ENCODE measurements around the gene EIF1AD. TPM values are rescaled to one million over a fixed set of nuclear protein-coding genes. Genes with fewer than 3 reads are reported as not detected.

EIF1AD gene
- total RNA-seq, 3 donors from 2014 or later: 31.0 to 33.1 (median 31.0) TPM

GRCh38 chr11:65983589-65983987 is 18.4 kb downstream of the EIF1AD start:
- DNase-seq (ENCODE audit: low spot score in 2 of 2): no peak
- Histone ChIP-seq H3K9me3 (no peaks in the 10 kb centered on the region), H3K4me3 (no peak overlapping the region), H3K4me1 (no peaks in the 10 kb centered on the region), H3K36me3 (no peaks in the 10 kb centered on the region), H3K27me3 (no peaks in the 10 kb centered on the region), H3K27ac (no peak overlapping the region)
- TF ChIP-seq, protein P1, sequence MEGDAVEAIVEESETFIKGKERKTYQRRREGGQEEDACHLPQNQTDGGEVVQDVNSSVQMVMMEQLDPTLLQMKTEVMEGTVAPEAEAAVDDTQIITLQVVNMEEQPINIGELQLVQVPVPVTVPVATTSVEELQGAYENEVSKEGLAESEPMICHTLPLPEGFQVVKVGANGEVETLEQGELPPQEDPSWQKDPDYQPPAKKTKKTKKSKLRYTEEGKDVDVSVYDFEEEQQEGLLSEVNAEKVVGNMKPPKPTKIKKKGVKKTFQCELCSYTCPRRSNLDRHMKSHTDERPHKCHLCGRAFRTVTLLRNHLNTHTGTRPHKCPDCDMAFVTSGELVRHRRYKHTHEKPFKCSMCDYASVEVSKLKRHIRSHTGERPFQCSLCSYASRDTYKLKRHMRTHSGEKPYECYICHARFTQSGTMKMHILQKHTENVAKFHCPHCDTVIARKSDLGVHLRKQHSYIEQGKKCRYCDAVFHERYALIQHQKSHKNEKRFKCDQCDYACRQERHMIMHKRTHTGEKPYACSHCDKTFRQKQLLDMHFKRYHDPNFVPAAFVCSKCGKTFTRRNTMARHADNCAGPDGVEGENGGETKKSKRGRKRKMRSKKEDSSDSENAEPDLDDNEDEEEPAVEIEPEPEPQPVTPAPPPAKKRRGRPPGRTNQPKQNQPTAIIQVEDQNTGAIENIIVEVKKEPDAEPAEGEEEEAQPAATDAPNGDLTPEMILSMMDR (IDR thresholded peaks at IDR 0.05): no peak
- TF ChIP-seq POLR2A (IDR thresholded peaks at IDR 0.05): no peak
- no peak for TF ChIP-seq POLR2AphosphoS5 (IDR thresholded peaks at IDR 0.05)
- intact Hi-C loops (cut with DNase I; ENCODE audit: low total_unique reads): no loop called here

DNA sequence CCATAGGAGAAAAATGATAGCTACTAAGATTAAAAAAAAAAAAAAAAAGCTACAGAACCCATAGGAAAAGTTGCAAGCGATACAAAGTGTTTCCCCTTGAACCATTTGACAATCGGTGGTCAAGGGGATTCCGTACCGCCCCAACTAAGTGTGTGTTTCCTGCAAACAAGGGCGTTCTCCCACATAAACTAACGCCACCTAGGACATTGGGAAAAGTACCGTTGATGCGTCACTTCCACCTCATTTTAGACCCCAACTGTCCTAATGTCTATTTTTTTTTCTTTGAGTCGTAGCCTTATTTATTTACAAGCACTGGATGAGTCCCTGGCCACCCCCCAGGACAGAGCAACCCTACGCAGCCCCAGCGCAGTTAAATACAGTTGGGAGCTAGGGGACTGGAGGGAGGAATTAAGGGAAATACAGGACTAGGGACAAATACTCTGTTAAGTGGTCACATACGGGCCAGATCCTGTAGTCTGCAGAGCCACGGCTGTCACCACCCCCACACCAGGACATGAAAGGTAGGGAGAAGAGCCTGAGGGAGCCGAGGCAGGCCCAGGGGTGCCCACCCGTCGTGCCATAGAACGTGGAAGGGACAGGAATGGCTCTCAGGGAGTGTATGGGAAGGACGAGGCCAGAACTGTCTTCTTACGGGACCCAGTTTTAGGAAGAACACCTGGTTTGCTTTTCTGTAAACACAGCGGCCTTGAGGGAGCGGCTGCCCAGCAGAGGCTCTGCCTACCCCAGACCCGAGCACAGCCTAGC is 19.0 kb downstream of the EIF1AD start:
- Histone ChIP-seq H3K27ac (no peak overlapping the region), H3K36me3 (no peaks in the 10 kb centered on the region), H3K27me3 (no peaks in the 10 kb centered on the region), H3K9me3 (no peaks in the 10 kb centered on the region), H3K4me3 (no peak overlapping the region), H3K4me1 (no peaks in the 10 kb centered on the region)
- DNase-seq (ENCODE audit: low spot score in 2 of 2): no peak
- intact Hi-C loops (cut with DNase I; ENCODE audit: low total_unique reads): no loop called here
- no peak for TF ChIP-seq POLR2AphosphoS5 (IDR thresholded peaks at IDR 0.05)
- TF ChIP-seq POLR2A (IDR thresholded peaks at IDR 0.05): no peak
- TF ChIP-seq, protein P1 (IDR thresholded peaks at IDR 0.05): no peak

DNA sequence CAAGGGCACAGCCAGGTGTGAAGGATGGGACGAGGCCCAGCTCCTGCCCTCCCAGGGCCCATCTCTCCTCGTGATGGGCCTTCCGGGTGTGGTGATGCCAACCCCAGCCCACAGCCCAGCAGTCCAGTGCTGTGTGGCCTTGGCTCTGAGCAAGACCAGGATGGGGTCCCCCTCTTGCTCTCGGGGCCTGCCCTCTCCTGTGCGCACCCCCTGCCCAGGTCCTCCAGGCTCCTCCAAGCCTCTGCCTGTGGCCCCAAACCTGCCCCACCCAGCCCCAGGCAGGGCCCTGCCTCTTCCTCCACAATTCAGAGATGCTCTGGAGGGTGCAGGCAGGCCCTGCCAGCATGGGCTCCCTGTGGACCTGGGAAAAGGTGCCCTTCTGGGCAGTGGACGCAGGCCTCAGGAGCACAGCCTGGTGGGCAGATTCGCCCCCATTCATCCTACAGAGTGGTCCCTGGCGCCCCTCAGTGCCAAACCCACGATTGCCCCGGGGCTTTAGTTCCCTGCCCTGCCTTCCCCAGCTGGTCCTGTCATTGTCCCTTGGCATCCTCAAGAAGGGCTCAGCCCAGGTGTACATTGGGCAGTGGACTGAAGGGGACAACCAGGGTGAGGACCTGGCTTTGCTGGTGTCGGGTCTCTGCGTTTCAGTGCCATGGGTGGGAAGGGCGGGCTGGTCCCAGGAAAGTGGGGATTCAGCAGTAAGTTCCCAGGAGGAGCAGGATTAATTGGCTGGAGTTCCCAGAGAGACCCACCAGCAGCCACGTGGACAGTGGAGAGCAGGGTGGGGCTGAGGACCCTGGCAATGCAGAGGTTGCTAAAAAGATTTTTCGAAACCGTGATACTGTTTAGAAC is 19.8 kb downstream of the EIF1AD start:
- intact Hi-C loops (cut with DNase I; ENCODE audit: low total_unique reads): no loop called here
- Histone ChIP-seq H3K27me3 (no peaks in the 10 kb centered on the region), H3K4me1 (no peaks in the 10 kb centered on the region), H3K36me3 (no peaks in the 10 kb centered on the region), H3K9me3 (no peaks in the 10 kb centered on the region), H3K27ac (no peak overlapping the region), H3K4me3 (no peak overlapping the region)
- no peak for TF ChIP-seq POLR2AphosphoS5 (IDR thresholded peaks at IDR 0.05)
- TF ChIP-seq POLR2A (IDR thresholded peaks at IDR 0.05): no peak
- TF ChIP-seq, protein P1 (IDR thresholded peaks at IDR 0.05): no peak
- DNase-seq (ENCODE audit: low spot score in 2 of 2): no peak

- no peak overlapping the region for H3K27ac ChIP-seq
- no peaks in the 10 kb centered on the region for H3K9me3 ChIP-seq
- no peaks in the 10 kb centered on the region for H3K4me1 ChIP-seq
- no peaks in the 10 kb centered on the region for H3K27me3 ChIP-seq
- TF ChIP-seq POLR2AphosphoS5 (IDR thresholded peaks at IDR 0.05) (no peak), POLR2A (IDR thresholded peaks at IDR 0.05) (no peak)
- TF ChIP-seq, protein P1 (IDR thresholded peaks at IDR 0.05): no peak
- no peak overlapping the region for H3K4me3 ChIP-seq
- DNase-seq (ENCODE audit: low spot score in 2 of 2): no peak
- intact Hi-C loops (cut with DNase I; ENCODE audit: low total_unique reads): no loop called here
- H3K36me3 ChIP-seq: no peaks in the 10 kb centered on the region
These were observed 20.7 kb downstream of the EIF1AD start for GRCh38 chr11:65981101-65981740.

Measured in breast epithelium (tissue), 4 donors.